ENCODE measurements around the gene TRIM66. TPM values are rescaled to one million over a fixed set of nuclear protein-coding genes. Genes with fewer than 3 reads are reported as not detected.

Gene TRIM66
- total RNA-seq, 4 donors from 2014 or later, result 2.2 to 5.4 (median 3.1) TPM

GRCh38 chr11:8690374-8691342 lies 8.2 kb upstream of the TRIM66 start:
- TF ChIP-seq POLR2A (IDR thresholded peaks at IDR 0.05; ENCODE audit: low read depth), result no peak
- TF ChIP-seq EP300 (IDR thresholded peaks at IDR 0.05), result no peak
- no peak for TF ChIP-seq CTCF (IDR thresholded peaks at IDR 0.05)
- no peak for TF ChIP-seq POLR2AphosphoS5 (IDR thresholded peaks at IDR 0.05)
- Histone ChIP-seq H3K27me3 (no peaks in the 10 kb centered on the region), H3K9me3 (no peaks in the 10 kb centered on the region), H3K36me3 (peaks cover 48 to 71% (median 68%) of the 10 kb centered on the region in 4 donors), H3K27ac (replicated peaks in 1 of 4) (peak overlapping the region in 1 of 4 donors; percentile 89), H3K4me1 (peaks cover 13 to 30% (median 22%) of the 10 kb centered on the region in 4 donors), H3K4me3 (no peak overlapping the region)
- intact Hi-C loops (cut with DNase I), result no loop called here
- 74% methylated on average over 4 of the region's 4 CpGs for WGBS
- no peak for DNase-seq (ENCODE audit: extremely low spot score)

GRCh38 chr11:8689726-8690255 lies 7.3 kb upstream of the TRIM66 start:
- Histone ChIP-seq H3K27ac (replicated peaks in 1 of 4) (peak overlapping the region in 3 of 4 donors; percentile 79 to 89 (median 80)), H3K9me3 (no peaks in the 10 kb centered on the region), H3K27me3 (no peaks in the 10 kb centered on the region), H3K4me3 (no peak overlapping the region), H3K4me1 (peaks cover 13 to 36% (median 28%) of the 10 kb centered on the region in 4 donors), H3K36me3 (peaks cover 48 to 71% (median 68%) of the 10 kb centered on the region in 4 donors)
- intact Hi-C loops (cut with DNase I), result loop anchor here (5.0 to 10.0 kb wide), 2 partner anchors 225 to 273 kb away; partner anchors contain the start of genes AKIP1 and TMEM9B
- no peak for TF ChIP-seq POLR2A (IDR thresholded peaks at IDR 0.05; ENCODE audit: low read depth)
- TF ChIP-seq EP300 (IDR thresholded peaks at IDR 0.05), result no peak
- no peak for TF ChIP-seq CTCF (IDR thresholded peaks at IDR 0.05)
- TF ChIP-seq POLR2AphosphoS5 (IDR thresholded peaks at IDR 0.05), result no peak
- DNase-seq (ENCODE audit: extremely low spot score), result no peak
- 88% methylated on average over 8 of the region's 8 CpGs for WGBS

- peak; percentile 19 to 46 (median 37) for TF ChIP-seq CTCF (IDR thresholded peaks at IDR 0.05)
- TF ChIP-seq POLR2A (IDR thresholded peaks at IDR 0.05; ENCODE audit: low read depth), result peak; percentile 34
- peak; percentile 94 to 97 for TF ChIP-seq POLR2AphosphoS5 (IDR thresholded peaks at IDR 0.05)
- no peak for TF ChIP-seq EP300 (IDR thresholded peaks at IDR 0.05)
- Histone ChIP-seq H3K27ac (replicated peaks in 1 of 4) (peak overlapping the region; percentile 79 to 90 (median 84)), H3K36me3 (peaks cover 47 to 70% (median 68%) of the 10 kb centered on the region in 4 donors), H3K27me3 (no peaks in the 10 kb centered on the region), H3K4me1 (peaks cover 21 to 47% (median 39%) of the 10 kb centered on the region in 4 donors), H3K4me3 (peak overlapping the region; percentile 57 to 80 (median 64)), H3K9me3 (no peaks in the 10 kb centered on the region)
- intact Hi-C loops (cut with DNase I), result loop anchor here (5.0 to 10.0 kb wide), 2 partner anchors 226 to 274 kb away; partner anchors contain the start of genes AKIP1 and TMEM9B
- 6% methylated on average over 19 of the region's 56 CpGs for WGBS
- DNase-seq (ENCODE audit: extremely low spot score), result peak; percentile 97
These were observed 6.2 kb upstream of the TRIM66 start for GRCh38 chr11:8688414-8689362.

GRCh38 chr11:8686325-8686724 lies 3.9 kb upstream of the TRIM66 start:
- H3K27ac ChIP-seq (replicated peaks in 1 of 4), result no peak overlapping the region
- H3K9me3 ChIP-seq, result no peaks in the 10 kb centered on the region
- H3K36me3 ChIP-seq, result peaks cover 26 to 46% (median 45%) of the 10 kb centered on the region in 4 donors
- intact Hi-C loops (cut with DNase I), result loop anchor here (5.0 to 10.0 kb wide), 2 partner anchors 228 to 276 kb away; partner anchors contain the start of genes AKIP1 and TMEM9B
- WGBS, result 86% methylated on average over 7 of the region's 7 CpGs
- no peak overlapping the region for H3K4me3 ChIP-seq
- peaks cover 32 to 59% (median 50%) of the 10 kb centered on the region in 4 donors for H3K4me1 ChIP-seq
- TF ChIP-seq EP300 (IDR thresholded peaks at IDR 0.05), result no peak
- no peak for TF ChIP-seq POLR2A (IDR thresholded peaks at IDR 0.05; ENCODE audit: low read depth)
- TF ChIP-seq CTCF (IDR thresholded peaks at IDR 0.05), result no peak
- TF ChIP-seq POLR2AphosphoS5 (IDR thresholded peaks at IDR 0.05), result no peak
- no peak for DNase-seq (ENCODE audit: extremely low spot score)
- H3K27me3 ChIP-seq, result no peaks in the 10 kb centered on the region
